CD4-positive, alpha-beta T cell treated with Interleukin-15 for 1 hour (primary cell): ENCODE results near the gene RB1.
"Not testable (repeated sequence)": the region's sequence is repeated elsewhere in the genome, so short reads cannot be mapped to it uniquely, and the experiment has no call there.

Source experiments
- DNase-seq: peaks from one replicate; pipeline ENCODE4 v3.0.0-alpha.2; 2020

RB1 gene

DNA sequence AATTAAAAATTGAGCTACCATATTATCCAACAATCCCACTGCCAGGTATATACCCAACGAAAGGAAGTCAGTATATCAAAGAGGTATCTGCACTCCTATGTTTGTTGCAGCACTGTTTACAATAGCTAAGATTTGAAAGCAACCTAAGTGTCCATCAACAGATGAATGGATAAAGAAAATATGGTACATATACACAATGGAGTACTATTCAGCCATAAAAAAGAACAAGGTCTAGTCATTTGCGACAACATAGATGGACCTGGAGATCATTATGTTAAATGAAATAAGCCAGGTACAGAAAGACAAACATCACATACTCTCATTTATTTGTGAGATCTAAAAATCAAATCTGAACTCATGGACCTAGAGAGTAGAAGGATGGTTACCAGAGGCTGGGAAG is 52.0 kb downstream of the RB1 start:
- not testable (repeated sequence) for DNase-seq

GRCh38 chr13:48356750-48357149 is 53.2 kb downstream of the RB1 start:
- no peak for DNase-seq

DNA sequence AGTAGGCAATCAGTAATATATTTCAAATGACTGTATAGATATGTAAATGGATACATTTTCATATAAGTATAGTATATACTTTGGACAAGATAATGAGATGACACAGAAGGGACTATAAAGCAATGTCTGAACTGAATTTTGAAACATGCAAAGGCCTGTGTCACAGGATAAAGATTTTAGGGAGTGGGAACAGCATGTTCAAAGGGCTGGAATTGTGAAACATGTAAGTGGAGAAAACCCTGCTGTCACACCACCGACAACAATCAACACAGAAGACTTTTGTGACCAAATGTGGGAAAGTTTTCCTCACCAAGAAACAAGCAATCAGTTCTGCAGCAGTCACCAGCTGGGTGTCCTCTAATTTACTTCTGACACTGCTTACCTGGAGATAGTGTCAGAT is 66.4 kb downstream of the RB1 start:
- DNase-seq = no peak

GRCh38 chr13:48370815-48371214 is 67.3 kb downstream of the RB1 start:
- no peak for DNase-seq

GRCh38 chr13:48377857-48378256 is 74.3 kb downstream of the RB1 start:
- DNase-seq = no peak

DNA sequence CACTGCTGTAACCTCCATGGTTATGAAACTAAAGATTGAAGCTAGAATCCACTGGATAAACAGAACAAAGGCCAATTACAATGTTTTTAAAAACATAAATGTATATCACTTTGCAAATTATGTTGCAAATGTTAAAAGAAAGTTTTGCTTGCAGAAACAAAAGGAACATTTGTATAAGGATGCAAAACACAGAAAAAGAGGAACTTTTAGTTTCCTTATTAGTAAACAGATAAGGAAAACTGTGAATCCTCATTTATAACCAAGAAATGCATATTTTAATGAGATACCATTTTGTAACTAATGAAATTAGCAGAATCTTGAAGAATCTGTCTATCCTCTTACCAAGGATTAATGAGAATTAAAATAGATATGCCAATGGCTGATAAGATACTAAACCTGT is 77.0 kb downstream of the RB1 start:
- no peak for DNase-seq

DNA sequence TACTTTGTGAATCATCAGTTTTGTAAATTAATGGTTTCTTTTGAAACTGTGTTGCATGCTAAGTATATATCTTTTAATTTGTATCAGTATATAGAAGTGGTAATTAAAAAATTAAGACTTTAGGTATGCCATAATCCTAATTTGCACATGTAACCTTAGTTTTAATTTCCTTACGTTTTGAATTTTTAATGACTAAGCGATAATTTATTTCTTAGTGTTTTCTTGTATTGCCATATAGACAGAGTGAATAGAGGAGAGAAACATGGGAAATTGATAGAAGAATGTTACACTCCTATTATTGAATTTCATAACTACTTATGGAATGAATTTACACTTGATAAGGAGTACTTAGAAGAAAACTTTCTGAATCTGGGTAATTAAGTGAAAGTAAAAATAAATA is 79.8 kb downstream of the RB1 start:
- no peak for DNase-seq

- DNase-seq = no peak
Measured at GRCh38 chr13:48386816-48387215, 83.3 kb downstream of the RB1 start.

DNA sequence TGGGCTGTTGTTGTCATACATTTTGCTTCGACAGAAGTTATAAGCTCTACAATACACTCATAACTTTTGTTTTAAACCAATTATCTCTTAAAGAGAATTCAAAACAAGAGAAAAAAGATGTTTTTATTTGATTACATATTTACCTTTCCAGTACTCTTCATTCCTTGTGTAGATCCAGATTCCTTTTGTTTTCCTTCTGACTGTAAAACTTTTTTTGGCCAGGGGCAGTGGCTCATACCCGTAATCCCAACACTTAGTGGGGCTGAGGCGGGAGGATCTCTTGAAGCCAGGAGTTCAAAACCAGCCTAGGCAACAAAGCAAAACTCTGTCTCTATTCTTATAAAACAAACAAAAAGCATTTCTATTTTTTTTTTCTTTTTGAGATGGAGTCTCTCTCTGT is 87.7 kb downstream of the RB1 start:
- no peak for DNase-seq

DNA sequence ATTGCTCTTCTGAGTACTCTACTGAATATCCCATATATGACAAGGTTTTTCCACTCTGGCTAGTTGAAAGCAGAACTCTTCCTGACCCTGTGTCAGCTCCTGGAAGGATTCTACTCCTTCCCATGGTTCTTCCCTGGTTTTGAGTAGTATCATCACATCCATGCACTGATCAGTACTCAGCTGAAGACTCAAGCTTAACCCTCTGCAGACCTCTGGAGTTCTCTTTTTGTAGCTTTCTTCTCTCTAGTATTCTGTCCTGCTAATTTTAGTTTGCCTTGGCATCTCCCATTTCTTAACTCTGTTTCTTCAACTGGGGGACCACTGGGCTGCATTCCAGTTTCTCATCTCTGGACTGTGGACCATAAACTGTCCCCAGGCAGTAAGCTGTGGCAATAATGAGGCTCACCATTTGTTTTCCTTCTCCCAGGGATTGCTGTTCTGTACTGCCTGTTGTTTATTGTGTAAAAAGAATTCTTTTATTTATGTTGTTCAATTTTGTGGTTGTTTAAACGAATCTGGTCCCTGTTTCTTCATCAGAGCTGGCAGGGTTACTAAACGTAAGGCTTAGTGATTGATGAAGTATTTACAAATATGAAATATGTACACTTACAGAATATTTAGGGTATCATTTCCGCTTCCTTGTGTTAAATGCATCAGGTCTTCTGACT is 89.6 kb downstream of the RB1 start:
- no peak for DNase-seq

DNA sequence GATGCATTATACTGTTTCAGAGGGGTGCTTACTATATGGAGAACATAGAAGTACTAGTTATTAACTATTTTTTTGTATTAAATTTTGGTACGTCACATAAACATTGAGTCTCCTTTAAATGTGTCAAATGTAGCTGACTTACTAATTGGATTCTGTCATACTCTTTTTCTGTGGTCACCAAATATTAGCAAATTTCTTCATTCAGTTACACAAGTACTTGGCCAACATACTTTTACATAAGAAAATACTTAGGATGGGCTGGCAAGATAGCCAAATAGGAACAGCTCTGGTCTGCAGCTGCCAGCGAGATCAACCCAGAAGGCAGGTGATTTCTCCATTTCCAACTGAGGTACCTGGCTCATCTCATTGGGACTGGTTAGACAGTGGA is 90.1 kb downstream of the RB1 start:
- DNase-seq = no peak

DNA sequence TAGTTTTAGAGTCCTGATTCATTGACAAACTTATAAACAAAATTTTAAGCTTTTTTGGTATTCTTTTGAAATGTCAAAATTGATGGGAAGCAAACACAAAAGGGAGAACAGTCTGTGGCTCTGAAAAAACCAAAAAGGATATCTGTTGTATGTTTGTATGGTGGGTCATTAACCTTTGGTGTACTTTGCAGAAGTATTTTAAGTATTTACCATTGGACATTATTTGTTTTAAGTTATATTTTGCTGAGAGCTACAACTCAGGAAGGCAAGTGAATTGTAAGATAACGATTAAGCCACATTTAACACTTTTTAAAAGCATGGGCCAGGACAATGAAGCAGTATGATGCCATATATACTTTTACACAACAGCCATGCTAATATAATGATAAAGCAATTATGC is 94.2 kb downstream of the RB1 start:
- DNase-seq = no peak

DNA sequence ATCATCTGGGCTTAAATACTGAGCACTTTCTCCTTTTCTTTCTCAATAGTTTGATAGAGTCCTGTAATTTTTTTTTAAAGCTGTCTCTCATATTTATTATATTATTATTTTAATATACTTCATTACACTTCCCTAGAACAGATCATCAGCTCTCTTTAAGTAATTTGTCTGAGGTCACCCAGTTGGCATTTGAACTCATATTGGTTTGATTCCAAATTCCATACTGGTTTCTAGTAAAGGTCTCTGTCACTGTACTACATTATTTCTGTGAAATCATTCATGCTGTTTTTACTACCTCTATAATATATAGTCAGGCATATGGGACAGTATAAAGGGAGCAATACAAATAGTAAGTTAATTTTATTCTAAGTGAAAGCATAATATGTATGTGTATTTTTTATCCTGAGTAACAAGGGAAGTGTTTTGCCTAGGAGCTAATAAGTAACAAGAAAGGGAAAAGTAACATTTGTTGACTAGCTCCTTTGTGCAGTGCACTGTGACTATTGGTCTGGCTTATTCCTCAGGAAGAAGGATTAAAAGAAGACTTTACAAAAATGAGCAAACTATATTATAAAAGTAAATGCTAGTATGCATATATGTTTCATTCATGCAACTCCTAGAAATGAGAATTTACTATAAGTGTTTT is 95.0 kb downstream of the RB1 start:
- DNase-seq = no peak

GRCh38 chr13:48400090-48400694 is 96.6 kb downstream of the RB1 start:
- DNase-seq = no peak

DNA sequence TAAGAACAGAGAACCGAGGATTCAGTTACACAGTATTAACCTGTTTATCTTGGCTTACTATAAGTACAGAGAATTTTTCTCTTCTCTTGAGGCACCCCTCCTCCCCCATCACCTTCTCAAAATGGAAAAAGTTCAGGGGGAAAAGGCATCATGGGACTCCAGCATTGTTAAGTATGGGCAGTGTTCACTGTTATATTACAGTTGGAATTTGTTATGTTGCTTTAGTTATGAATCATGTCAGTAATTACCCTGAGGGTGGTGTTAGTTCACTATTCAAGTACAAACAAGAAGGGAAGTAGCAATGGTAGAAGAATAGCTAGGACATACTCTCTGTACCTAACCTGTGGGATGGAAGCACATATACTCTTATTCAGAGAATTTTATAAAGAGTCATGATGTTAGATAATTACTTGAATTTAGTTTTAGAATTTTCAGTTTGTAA is 97.3 kb downstream of the RB1 start:
- DNase-seq = no peak

DNA sequence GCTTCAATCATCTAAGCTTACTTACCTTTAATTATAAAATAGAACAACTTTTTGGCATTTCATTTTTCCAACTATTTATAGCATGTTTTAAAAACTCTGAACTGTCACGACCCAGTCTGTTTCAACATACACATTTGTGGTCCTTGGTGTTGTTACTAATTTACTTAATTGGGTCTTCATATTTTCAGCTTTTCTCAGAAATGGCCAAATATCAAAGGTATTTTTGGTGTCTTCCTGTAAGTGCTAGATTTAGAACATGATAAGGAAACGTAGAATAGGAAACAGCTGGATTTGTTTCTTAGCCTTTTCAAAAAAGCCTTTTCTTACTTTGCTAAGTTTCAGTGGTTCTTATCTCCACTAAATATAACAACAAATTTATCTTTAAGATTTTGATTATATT is 97.9 kb downstream of the RB1 start:
- no peak for DNase-seq

GRCh38 chr13:48402325-48402932 is 98.9 kb downstream of the RB1 start:
- no peak for DNase-seq

- DNase-seq = no peak
Measured at GRCh38 chr13:48403151-48403631, 99.6 kb downstream of the RB1 start.

GRCh38 chr13:48403913-48404312 is 100.4 kb downstream of the RB1 start:
- no peak for DNase-seq

- DNase-seq = no peak
Measured at GRCh38 chr13:48404952-48405351, 101.4 kb downstream of the RB1 start.

GRCh38 chr13:48405875-48406274 is 102.3 kb downstream of the RB1 start:
- no peak for DNase-seq

DNA sequence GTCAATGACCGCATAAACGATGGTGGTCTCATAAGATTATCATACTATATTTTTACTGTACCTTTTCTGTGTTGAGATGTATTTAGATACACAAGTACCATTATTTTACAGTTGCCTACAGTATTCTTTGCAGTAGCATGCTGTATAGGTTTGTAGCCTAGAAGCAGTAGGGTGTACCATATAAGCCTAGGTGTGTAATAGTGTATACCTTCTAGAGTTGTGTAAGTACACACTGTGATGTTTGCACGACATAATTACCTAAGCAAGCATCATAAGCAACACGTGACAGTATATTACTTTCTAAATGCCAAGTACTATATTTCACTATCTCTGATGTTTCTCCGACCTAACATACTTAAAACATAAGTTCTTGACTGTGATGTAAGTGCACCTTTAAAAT is 106.6 kb downstream of the RB1 start:
- DNase-seq = no peak

- no peak for DNase-seq
Measured at GRCh38 chr13:48411147-48411794, 107.7 kb downstream of the RB1 start.
